Stimulated activated CD8-positive, alpha-beta memory T cell treated with anti-CD3 and anti-CD28 coated beads, Interleukin-12 subunit alpha, Interleukin-12 subunit beta, amount 100 ng/mL, for 4 hours (primary cell): ENCODE measurements around the gene TRAK1.

Experiments
- DNase-seq: peaks from one replicate; pipeline ENCODE4 v3.0.0-alpha.2; 2020; ENCODE audit warnings: low read depth

The TRAK1 gene

GRCh38 chr3:42123012-42123581 lies 31.9 kb downstream of the TRAK1 start:
- DNase-seq, result no peak

- no peak for DNase-seq
Measured at GRCh38 chr3:42123824-42124658, 32.9 kb downstream of the TRAK1 start.

- no peak for DNase-seq
Measured at GRCh38 chr3:42127226-42127625, 36.1 kb downstream of the TRAK1 start.

GRCh38 chr3:42128526-42128925 lies 37.4 kb downstream of the TRAK1 start:
- no peak for DNase-seq

GRCh38 chr3:42129014-42129953 lies 38.1 kb downstream of the TRAK1 start:
- no peak for DNase-seq

- DNase-seq, result no peak
Measured at GRCh38 chr3:42130007-42130328, 38.8 kb downstream of the TRAK1 start.

- no peak for DNase-seq
Measured at GRCh38 chr3:42130329-42131070, 39.3 kb downstream of the TRAK1 start.

- no peak for DNase-seq
Measured at GRCh38 chr3:42133500-42134298, 42.5 kb downstream of the TRAK1 start.

GRCh38 chr3:42134867-42135464 lies 43.8 kb downstream of the TRAK1 start:
- DNase-seq, result no peak

GRCh38 chr3:42139621-42140453 lies 48.7 kb downstream of the TRAK1 start:
- DNase-seq, result no peak

GRCh38 chr3:42140665-42141203 lies 49.6 kb downstream of the TRAK1 start:
- no peak for DNase-seq

- no peak for DNase-seq
Measured at GRCh38 chr3:42143440-42143839, 52.3 kb downstream of the TRAK1 start.

- no peak for DNase-seq
Measured at GRCh38 chr3:42144209-42144608, 53.1 kb downstream of the TRAK1 start.

- no peak for DNase-seq
Measured at GRCh38 chr3:42148086-42148848, 57.1 kb downstream of the TRAK1 start.

- DNase-seq, result no peak
Measured at GRCh38 chr3:42148982-42149432, 57.9 kb downstream of the TRAK1 start.

GRCh38 chr3:42149532-42149931 lies 58.4 kb downstream of the TRAK1 start:
- DNase-seq, result no peak

GRCh38 chr3:42149975-42150374 lies 58.8 kb downstream of the TRAK1 start:
- no peak for DNase-seq

GRCh38 chr3:42151596-42152168 lies 60.5 kb downstream of the TRAK1 start:
- no peak for DNase-seq
